Fibroblast of peridontal ligament (primary cell): ENCODE measurements around the gene DCANP1.
"Not testable (repeated sequence)": the region's sequence is repeated elsewhere in the genome, so short reads cannot be mapped to it uniquely, and the experiment has no call there.

Experiments used
- DNase-seq: peaks from one replicate; pipeline ENCODE4 v3.0.0-alpha.2; 2010; ENCODE audit errors: extremely low read depth

DCANP1 gene, protein sequence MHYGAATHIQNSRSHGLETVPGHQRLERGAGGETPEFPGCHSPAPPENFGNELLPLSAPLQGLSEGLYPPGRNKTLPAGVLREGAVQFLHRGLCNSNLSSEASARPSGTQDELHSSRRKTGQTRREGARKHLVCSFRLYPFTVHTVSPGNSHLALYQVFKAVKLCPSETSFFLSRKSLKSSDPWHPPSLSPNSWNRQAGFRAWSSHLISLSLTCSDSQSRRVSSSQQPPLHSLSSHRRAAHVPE

DNA sequence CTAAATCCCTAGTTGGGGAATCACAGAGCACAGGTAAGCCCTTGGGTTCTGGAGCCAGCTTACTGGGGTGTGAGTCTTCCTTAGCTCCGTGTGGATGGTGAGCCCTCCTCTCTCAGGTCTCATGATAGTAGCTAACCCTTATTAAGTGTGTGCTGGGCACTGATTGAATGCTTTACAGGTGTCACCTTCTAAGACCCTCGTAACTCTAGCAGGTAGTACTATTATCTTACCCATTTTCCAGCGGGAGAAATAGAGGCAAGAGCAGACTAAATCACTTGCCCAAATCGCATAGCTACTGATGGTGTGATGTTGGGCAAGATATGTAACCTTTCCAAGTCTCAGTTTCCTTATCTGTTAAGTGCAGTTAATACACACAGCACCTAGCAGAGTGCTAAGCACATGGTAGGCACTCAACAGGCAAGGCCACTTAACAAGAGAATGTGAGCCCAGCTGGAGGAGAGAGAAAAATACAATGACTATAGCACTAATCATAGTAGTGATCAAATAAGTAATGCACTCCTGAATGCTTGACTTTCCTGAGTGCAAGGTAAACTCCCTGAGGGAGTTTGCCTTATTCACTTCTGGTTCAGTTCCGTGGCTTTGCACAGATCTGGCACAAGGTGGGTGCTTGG is at the start of gene DCANP1:
Gene DCANP1 (minus strand): TSS at position 51 of the 632 bp plus-strand sequence. CDS start 240 bp downstream, outside the sequence.
- no peak for DNase-seq

GRCh38 chr5:135495531-135495930 is 48.4 kb upstream of the DCANP1 start:
- not testable (repeated sequence) for DNase-seq

- DNase-seq = no peak
These were observed 47.0 kb upstream of the DCANP1 start for GRCh38 chr5:135494196-135494595.

GRCh38 chr5:135493406-135494180 is 46.4 kb upstream of the DCANP1 start:
- DNase-seq = peak; percentile 92

DNA sequence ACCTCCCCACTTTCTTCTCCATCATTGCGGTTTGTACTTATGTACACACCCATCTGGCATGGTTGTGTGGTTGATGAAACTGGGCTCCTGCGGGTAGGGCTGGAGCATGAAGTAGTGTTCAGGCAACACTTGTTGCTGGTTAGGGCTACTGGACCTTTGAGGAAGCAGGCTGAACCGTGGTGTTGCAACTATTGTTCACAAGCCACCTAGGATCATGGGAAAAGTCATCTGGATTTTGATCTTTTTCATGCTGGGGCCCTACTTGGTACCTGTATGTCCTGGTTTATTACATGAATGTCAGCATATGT is 45.1 kb upstream of the DCANP1 start:
- no peak for DNase-seq

GRCh38 chr5:135491552-135492318 is 44.6 kb upstream of the DCANP1 start:
- DNase-seq = no peak

- DNase-seq = no peak
These were observed 43.9 kb upstream of the DCANP1 start for GRCh38 chr5:135491038-135491551.

DNA sequence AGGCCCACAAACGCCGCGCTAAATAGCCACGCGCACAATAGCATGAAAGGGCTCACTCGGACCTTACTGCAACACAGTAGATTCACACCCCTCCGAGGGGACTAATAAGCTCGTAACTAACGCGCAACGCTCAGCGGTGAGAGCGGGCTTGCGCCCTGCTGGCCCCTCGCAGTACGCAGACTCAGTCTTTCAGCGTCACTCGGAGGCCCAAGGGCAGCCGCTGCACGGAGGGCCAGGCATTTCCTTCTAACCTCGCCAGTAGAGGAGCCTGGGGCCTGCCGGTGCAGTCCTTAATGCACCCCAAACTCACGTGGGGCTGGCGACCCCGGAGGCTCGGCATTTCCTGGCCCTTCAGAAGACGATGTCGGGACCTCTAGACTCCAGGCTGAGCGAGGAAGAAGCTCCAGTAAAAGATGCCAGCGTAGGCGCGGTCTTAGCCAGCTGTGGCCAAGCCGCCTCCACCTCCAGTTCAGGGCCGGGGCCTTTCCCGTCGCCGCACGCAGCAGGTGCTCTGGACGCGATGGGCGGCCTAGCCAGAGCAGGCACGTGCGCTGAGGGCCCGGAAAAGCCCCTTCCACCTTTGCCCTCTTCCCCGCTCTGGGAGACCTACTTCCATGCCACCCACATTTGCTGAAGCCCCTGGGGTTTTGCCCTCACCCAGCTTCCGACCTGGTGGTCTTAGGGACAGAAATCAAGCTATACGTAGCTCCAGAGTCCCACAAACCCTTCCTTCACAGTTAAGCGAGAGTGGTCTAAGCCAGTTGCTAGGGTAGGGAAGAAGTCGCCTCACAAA is 43.3 kb upstream of the DCANP1 start:
- DNase-seq = no peak

- peak; percentile 8 for DNase-seq
These were observed 42.5 kb upstream of the DCANP1 start for GRCh38 chr5:135489466-135490244.

DNA sequence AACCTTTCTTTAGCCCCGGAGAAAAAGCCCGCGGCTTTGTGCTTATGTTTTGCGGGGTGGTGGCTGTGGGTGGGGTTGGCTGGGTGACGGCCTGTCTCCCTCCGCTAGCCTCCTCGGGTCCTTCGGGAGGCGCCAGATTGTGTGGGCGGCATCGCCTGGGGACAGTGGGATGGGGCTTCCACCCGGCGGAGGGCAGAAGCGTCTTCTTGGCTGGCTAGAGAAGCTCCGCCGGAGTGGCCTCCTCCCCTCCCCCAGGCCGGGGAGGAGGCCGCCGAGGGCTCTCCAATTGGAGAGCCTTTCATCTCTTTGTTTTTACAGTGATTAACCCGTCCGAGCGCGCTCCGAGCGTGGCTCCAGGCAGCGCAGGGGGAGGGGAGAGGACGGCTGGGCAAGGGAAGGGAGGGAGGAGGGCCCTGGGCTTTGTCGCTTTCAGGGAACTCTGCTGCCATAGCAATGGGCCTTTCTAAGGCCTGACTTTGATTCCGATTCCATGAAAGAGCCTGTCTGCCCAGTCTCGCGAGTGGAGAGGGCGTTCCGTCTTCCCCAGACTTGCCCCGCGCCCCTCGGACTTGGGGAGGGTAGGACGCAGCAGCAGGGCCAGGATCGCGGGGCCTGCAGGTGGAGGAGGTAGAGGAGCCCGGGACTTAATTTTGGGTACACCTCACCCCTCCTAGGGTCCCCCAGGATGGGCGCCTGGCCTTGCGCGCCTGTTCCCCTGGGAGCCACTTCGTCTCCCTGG is 41.7 kb upstream of the DCANP1 start:
- peak; percentile 54 for DNase-seq

- DNase-seq = no peak
These were observed 40.8 kb upstream of the DCANP1 start for GRCh38 chr5:135487839-135488514.

GRCh38 chr5:135487037-135487395 is 39.9 kb upstream of the DCANP1 start:
- DNase-seq = no peak

DNA sequence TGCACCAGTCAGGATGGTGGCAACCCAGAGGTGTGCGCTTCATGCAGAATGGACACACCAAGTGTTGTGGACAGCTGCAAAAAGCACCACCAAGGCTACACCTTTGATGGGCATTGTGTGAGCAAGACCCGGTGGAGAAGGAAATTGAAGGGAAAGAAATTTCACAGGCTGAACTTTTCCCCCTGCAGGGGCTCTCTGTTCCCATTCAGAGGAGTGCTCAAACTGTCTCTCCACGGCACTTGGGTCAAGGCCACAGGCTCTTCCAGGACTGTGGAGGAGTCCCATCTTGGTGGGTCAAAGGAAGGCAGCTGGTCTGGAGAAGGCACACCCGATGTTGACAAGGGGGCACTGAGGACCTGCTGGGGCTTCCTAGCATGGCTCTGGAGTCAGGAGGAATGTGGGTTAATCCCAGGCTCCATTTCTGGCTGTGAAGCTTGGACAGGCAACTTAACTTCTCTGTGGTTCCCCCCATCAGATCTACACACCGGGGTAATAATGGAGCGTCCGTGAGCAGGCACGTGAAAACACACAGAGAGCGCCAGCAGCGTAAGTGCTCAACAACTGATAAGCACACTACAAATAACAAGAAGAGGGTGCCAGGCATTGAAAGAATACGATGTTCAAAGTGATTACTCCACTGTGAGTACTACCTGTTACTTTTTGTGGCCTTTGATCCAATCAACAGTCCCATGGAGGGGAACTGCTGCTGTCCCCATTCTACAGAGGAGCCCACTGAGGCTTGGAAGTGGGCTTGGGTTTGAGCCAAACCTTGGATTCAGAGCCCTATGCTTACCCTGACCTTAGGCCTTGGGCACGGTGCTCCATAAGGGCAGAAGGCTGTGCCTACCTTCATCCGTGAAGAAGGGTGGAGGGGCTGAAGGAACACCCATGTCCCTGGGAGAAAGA is 39.2 kb upstream of the DCANP1 start:
- no peak for DNase-seq

DNA sequence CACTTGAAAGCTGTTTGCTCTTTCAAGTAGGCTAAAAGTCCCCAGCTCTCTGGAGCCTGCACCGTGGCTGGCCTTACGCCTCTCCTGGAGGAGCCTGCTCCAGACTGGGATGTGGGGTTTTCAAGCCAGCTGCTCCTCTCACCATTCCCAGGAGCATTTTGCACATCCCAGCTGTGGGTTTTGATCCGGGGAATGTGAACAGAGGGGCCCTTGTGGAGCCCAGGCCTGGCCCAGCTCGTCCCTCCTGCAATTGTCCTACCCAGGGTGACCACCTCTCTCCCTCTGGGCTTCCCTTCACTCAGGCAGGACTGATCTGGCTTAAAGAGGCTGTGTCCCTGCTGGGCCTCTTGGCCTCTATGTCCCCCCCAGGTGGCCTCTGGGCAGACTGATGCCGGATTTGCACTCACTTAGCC is 37.5 kb upstream of the DCANP1 start:
- DNase-seq = no peak

DNA sequence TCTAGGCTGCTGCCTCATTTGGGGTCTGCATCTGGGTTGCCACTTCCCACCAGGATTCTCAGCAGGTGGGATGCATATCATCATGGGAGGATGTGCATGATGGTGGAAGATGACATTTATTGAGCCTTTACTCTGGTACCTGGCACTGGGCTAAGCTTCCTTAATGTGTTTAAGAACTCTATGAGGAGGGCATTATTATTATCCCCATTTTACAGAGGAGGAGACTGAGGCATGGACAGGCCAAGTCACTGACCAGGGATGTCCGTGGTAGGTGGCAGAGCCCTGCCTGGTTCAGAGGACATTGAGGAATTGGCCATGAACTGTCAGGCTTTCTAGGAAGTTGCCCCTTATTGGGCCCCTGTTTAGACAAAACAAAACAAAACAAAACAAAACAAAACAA is 36.1 kb upstream of the DCANP1 start:
- DNase-seq = no peak

DNA sequence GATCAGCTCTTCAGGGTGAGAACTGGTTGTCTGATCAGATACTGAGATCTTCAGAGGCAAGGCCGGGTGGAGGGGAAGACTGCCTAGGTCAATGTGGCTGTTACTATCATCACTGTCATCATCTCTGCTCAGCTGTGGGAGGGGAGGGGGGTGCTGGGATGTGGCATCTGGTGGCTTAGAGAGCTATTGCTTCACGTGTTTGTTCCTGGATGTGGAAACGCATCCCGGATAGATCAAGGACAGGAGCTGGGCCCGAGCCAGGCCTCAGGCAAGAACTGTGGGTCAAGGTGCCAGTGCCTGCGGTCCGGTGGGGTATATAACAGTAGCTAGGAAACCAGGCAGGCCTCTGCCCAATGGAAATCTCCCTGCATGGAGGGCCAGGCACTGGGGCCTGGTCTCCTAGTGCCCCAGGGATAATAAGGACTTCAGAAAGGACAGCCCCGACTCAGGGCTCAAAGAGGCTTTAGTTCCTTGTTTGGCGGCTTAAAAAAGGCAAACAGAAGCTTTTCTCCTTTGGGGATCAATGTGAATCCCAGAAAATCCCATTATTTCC is 35.3 kb upstream of the DCANP1 start:
- no peak for DNase-seq

GRCh38 chr5:135481909-135482311 is 34.8 kb upstream of the DCANP1 start:
- no peak for DNase-seq

DNA sequence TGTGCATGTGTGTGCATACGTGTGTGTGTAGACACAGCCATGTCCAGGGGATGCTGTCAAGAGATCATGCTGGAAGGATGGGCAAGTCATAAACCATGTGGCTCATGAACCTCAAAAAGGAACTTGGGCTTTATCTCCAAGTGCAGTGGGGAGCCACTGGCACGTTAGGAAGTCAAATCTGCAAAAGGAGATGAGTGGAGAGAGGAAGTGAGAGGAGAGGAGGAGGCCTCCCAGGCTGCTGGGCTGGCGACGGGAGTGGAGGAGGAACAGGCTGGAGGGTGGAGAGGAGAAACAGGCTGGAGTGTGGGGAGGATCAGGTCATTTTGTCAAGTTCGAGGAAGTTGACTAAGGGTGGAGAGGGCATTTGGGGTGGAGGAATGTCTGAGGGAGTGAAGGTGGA is 34.2 kb upstream of the DCANP1 start:
- DNase-seq = no peak
